HEK293 (cell line): Measurements from ENCODE around the gene SHROOM1.

ENCODE experiments used
- KLF10 ChIP-seq: fragments of 450-650 bp; IDR thresholded peaks from 2 replicates; pipeline ENCODE4 v1.5.1; 2018; ENCODE audit warnings: missing biosample characterization, mild to moderate bottlenecking, missing genetic modification characterization
- RBAK ChIP-seq: fragments of 450-650 bp; formaldehyde crosslinking; IDR thresholded peaks from 2 replicates; pipeline ENCODE4 v1.5.1; 2016; ENCODE audit warnings: missing biosample characterization, missing genetic modification characterization
- TCF7L2 ChIP-seq: IDR thresholded peaks from 2 replicates; pipeline ENCODE4 v1.6.1; 2011; ENCODE audit warnings: low read depth, mild to moderate bottlenecking, inconsistent platforms, low read length, moderate library complexity, borderline replicate concordance
- ZNF660 ChIP-seq: fragments of 450-650 bp; IDR thresholded peaks from 2 replicates; pipeline ENCODE4 v1.5.1; 2018; ENCODE audit warnings: missing biosample characterization, mild to moderate bottlenecking, missing genetic modification characterization
- TF ChIP-seq, protein P1 (sequence below): fragments of 450-650 bp; formaldehyde crosslinking; IDR thresholded peaks from 2 replicates; pipeline ENCODE4 v1.5.1; 2016; ENCODE audit warnings: missing biosample characterization, missing genetic modification characterization

DNA sequence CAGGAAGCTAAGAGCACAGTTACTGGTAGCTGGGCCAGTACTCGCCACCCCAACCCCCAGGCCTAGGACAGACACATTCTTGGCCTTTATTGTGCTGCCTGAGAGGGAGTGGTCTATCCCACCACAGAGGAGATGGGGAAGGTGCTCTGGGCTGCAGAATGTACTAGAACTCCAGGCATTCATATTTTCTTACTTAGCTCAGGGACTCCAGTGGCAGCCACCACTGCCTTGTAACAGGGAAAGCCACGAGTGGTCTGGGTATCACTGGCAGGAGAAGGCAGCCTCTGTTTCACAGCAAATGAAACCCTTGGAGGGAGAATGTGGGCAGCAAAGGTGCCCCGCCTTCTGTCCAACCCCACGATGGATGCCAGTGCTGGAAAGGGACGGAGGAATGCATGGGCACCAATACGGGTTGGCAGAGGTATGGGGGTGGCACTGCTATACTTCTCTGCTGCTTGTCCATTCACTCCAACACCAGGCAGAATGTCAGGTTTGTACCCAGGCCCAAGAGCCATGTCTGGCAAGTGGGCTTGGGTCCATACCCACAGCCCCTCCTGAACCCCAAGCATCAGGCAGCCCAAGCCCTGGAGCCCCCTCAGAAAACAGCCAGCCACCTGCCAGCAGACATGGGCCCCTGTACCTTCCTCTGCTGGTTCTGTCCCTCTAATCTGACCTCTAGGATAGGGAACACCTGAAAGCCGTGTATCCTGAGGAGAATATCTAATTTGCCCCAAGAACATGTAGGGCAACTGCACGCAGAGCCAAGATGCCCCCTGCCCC lies 58.0 kb downstream of the SHROOM1 start:
- TF ChIP-seq TCF7L2 = no peak
- TF ChIP-seq KLF10 (tag by site-specific recombination) = no peak
- TF ChIP-seq, protein P1, sequence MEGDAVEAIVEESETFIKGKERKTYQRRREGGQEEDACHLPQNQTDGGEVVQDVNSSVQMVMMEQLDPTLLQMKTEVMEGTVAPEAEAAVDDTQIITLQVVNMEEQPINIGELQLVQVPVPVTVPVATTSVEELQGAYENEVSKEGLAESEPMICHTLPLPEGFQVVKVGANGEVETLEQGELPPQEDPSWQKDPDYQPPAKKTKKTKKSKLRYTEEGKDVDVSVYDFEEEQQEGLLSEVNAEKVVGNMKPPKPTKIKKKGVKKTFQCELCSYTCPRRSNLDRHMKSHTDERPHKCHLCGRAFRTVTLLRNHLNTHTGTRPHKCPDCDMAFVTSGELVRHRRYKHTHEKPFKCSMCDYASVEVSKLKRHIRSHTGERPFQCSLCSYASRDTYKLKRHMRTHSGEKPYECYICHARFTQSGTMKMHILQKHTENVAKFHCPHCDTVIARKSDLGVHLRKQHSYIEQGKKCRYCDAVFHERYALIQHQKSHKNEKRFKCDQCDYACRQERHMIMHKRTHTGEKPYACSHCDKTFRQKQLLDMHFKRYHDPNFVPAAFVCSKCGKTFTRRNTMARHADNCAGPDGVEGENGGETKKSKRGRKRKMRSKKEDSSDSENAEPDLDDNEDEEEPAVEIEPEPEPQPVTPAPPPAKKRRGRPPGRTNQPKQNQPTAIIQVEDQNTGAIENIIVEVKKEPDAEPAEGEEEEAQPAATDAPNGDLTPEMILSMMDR = no peak
- no peak for TF ChIP-seq ZNF660 (tag by site-specific recombination)
- no peak for TF ChIP-seq RBAK (tag by site-specific recombination)
